Esophagus muscularis mucosa (tissue), 4 donors: ENCODE results near the gene SMAP1.

ENCODE experiments used
- CTCF ChIP-seq, 3 experiments: fragments of 200-600 bp in 2 of 3; fragments of 450-650 bp in 1 of 3; sonication (generic) in 2 of 3; IDR thresholded peaks; one replicate each; pipeline ENCODE4 v1.5.1; 2017 to 2019; ENCODE audit warnings: antibody characterized with exemption in 3 of 3, mild to moderate bottlenecking in 2 of 3, moderate library complexity in 1 of 3
- EP300 ChIP-seq: sonication (generic); formaldehyde crosslinking; IDR thresholded peaks from one replicate; pipeline ENCODE4 v1.6.1; 2017; ENCODE audit warnings: antibody characterized with exemption
- POLR2A ChIP-seq: fragments of 450-650 bp; IDR thresholded peaks from one replicate; pipeline ENCODE4 v1.6.1; 2017; ENCODE audit warnings: antibody characterized with exemption, moderate library complexity, mild to moderate bottlenecking, low read depth
- POLR2AphosphoS5 ChIP-seq, 2 donors: sonication (generic); formaldehyde crosslinking; IDR thresholded peaks; one replicate each; pipeline ENCODE4 v1.6.1; 2017; ENCODE audit warnings: antibody characterized with exemption in 2 of 2

- TF ChIP-seq POLR2A (no peak), CTCF (IDR thresholded peaks at IDR 0.05) (no peak), EP300 (no peak), POLR2AphosphoS5 (IDR thresholded peaks at IDR 0.05) (no peak)
Observed at GRCh38 chr6:70874181-70874913, 206.7 kb downstream of the SMAP1 start.
